Vagina (tissue), 2 donors: ENCODE results near the gene RANBP3.

Experiments used
- POLR2A ChIP-seq, 2 donors: fragments of 450-650 bp; IDR thresholded peaks; one replicate each; pipeline ENCODE4 v1.6.1; 2017; ENCODE audit warnings: antibody characterized with exemption in 2 of 2, mild to moderate bottlenecking in 2 of 2, moderate library complexity in 2 of 2
- POLR2AphosphoS5 ChIP-seq, 2 donors: sonication (generic); formaldehyde crosslinking; IDR thresholded peaks; one replicate each; pipeline ENCODE4 v1.9.0; 2017; ENCODE audit warnings: antibody characterized with exemption in 2 of 2, mild to moderate bottlenecking in 2 of 2, low read depth in 1 of 2; ENCODE audit not compliant: insufficient read depth in 1 of 2
- TF ChIP-seq, protein P1 (sequence below), 3 experiments: fragments of 450-650 bp in 2 of 3; fragments of 200-600 bp in 1 of 3; sonication (generic) in 1 of 3; IDR thresholded peaks; one replicate each; pipeline ENCODE4 v1.5.1; 2017 to 2019; ENCODE audit warnings: antibody characterized with exemption in 3 of 3, mild to moderate bottlenecking in 2 of 3, moderate library complexity in 2 of 3

DNA sequence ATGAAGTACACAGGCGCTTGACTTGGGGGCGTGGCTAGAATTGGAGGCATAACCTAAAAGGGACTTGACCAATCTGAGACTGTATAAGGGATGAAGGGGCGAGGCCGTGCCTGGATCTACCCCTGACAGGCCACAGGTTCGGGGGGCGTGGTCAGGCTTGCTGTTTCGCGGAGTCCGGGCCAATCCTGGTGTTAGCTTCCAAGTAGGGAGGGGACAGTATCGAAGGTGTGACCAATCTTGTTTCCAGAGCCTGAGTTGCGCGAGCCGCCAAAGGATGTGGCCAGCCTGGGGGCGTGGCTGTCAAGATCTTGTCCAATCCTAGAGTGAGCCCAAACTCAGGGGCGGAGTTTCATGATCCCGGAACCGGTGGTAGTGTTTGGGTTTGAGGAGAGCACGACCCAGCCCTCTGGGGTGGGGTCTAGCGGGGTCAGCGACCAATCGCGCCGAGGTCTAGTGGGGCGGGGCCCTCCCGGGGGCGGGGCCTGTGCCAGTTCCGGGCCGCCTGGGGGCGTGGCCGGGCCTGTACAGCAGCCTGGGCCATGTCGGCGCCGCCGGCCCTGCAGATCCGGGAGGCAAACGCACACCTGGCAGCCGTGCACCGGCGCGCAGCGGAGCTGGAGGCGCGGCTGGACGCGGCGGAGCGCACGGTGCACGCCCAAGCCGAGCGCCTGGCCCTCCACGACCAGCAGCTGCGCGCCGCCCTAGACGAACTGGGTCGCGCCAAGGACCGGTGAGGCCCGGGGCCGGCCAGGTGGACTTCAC lies 73.4 kb downstream of the RANBP3 start, which contains the start of gene VMAC:
- TF ChIP-seq, protein P1, sequence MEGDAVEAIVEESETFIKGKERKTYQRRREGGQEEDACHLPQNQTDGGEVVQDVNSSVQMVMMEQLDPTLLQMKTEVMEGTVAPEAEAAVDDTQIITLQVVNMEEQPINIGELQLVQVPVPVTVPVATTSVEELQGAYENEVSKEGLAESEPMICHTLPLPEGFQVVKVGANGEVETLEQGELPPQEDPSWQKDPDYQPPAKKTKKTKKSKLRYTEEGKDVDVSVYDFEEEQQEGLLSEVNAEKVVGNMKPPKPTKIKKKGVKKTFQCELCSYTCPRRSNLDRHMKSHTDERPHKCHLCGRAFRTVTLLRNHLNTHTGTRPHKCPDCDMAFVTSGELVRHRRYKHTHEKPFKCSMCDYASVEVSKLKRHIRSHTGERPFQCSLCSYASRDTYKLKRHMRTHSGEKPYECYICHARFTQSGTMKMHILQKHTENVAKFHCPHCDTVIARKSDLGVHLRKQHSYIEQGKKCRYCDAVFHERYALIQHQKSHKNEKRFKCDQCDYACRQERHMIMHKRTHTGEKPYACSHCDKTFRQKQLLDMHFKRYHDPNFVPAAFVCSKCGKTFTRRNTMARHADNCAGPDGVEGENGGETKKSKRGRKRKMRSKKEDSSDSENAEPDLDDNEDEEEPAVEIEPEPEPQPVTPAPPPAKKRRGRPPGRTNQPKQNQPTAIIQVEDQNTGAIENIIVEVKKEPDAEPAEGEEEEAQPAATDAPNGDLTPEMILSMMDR (IDR thresholded peaks at IDR 0.05), result no peak
- peak in 1 of 2 donors; percentile 12 for TF ChIP-seq POLR2A (IDR thresholded peaks at IDR 0.05)
- peak in 1 of 2 donors; percentile 53 for TF ChIP-seq POLR2AphosphoS5 (IDR thresholded peaks at IDR 0.05; ENCODE audit: insufficient read depth in 1 of 2, low read depth in 1 of 2)
